ENCODE data around the gene SLC24A3.
"Not testable (repeated sequence)": the region's sequence is repeated elsewhere in the genome, so short reads cannot be mapped to it uniquely, and the experiment has no call there.

SLC24A3 gene

GRCh38 chr20:19658137-19658536, 445.7 kb downstream of the SLC24A3 start:
- no peak for DNase-seq

- DNase-seq: no peak
Measured at GRCh38 chr20:19659448-19659847, 447.0 kb downstream of the SLC24A3 start.

DNA sequence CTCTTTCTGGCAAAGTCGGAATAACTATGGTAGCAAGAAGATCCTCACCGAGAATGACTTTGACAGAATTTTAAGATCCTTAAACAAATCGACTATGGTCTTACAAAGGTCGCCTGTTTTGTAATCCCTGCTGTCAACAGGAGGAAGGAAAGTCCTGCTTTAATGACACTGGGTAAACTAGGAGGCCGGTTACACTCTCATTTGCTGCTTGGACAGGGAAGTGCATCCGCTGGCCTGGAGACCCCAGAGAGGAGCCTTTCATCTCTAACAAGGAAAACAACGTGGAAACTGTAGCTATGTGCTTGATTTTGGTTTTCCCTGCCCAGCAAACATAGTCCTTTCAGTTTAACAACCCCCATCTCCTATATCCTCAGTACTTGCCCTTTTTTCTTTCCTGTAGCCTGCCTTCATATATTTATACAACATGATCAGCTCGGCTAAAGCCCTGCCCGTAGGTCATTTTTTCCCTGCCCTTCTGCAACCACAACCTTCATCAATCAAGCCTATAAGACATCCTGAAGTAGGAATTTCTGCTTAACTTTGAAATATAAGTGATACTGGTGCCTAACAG, 448.5 kb downstream of the SLC24A3 start:
- DNase-seq: no peak

GRCh38 chr20:19661717-19662636, 449.5 kb downstream of the SLC24A3 start:
- peak; percentile 17 to 63 for DNase-seq

DNA sequence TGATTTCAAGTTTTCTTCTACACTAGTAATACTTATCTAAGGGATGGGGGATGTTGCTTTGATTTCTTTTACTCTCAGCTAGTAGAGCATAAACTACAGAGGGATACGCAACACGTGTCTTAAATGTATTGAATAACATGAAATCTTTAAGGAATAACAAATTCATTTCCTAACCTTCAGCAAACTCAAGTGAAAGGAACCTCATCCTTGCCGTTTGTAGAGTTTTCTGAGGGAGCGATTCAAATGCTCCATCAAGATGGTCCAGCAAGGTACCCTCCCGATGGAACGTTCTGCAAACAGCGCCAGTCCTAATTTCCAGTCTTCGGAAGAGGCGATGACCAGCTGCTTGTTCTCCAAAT, 450.2 kb downstream of the SLC24A3 start:
- DNase-seq: no peak

- DNase-seq: no peak
Measured at GRCh38 chr20:19668418-19668817, 456.0 kb downstream of the SLC24A3 start.

GRCh38 chr20:19670829-19671228, 458.4 kb downstream of the SLC24A3 start:
- no peak for DNase-seq

- DNase-seq: no peak
Measured at GRCh38 chr20:19671374-19671773, 458.9 kb downstream of the SLC24A3 start.

GRCh38 chr20:19672498-19672897, 460.1 kb downstream of the SLC24A3 start:
- no peak for DNase-seq

DNA sequence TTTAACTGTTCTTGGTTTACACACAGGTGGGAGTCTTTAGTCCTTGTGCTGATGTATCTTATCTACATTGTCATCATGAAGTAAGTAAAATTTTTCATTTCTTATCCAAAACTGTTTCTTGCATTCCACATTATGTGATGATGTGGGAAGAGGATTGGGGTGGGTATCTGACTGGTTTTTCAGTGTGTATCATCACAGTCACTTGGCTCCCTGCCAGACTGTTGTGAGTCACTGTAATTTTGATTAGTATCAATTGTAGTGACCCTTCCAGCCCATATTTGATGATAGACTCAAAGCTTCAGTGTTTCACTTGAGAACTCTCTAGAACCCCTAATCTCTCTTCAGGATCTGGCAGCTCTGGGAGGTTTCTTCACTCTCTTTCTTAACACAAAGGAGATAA, 461.1 kb downstream of the SLC24A3 start:
- DNase-seq: no peak

GRCh38 chr20:19676202-19676601, 463.8 kb downstream of the SLC24A3 start:
- DNase-seq: no peak

DNA sequence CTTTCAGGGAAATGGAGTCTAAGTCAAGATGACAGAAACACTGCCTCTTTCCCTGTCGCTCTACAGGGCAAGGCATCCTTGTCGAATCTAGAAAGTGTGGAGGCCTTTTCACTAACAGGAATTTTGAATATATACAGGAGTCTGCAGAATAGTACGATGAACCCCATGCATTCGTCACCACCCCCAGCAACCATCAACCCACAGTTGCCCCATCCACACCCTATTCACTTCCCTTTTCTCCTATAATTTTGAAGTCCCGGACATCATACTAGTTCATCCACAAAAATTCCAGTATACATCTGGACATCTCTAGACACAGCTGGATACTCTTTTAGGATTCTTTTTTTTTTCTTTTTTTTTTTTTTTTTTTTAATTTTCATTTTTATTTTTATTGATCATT, 464.9 kb downstream of the SLC24A3 start:
- DNase-seq: no peak

DNA sequence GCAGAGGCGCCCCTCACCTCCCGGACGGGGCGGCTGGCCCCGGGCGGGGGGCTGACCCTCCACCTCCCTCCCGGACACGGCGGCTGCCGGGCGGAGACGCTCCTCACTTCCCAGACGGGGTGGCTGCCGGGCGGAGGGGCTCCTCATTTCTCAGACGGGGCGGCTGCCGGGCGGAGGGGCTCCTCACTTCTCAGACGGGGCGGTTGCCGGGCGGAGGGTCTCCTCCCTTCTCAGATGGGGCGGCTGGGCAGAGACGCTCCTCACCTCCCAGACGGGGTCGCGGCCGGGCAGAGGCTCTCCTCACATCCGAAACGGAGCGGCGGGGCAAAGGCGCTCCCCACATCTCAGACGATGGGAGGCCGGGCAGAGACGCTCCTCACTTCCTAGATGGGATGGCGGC, 466.1 kb downstream of the SLC24A3 start:
- not testable (repeated sequence) for DNase-seq

DNA sequence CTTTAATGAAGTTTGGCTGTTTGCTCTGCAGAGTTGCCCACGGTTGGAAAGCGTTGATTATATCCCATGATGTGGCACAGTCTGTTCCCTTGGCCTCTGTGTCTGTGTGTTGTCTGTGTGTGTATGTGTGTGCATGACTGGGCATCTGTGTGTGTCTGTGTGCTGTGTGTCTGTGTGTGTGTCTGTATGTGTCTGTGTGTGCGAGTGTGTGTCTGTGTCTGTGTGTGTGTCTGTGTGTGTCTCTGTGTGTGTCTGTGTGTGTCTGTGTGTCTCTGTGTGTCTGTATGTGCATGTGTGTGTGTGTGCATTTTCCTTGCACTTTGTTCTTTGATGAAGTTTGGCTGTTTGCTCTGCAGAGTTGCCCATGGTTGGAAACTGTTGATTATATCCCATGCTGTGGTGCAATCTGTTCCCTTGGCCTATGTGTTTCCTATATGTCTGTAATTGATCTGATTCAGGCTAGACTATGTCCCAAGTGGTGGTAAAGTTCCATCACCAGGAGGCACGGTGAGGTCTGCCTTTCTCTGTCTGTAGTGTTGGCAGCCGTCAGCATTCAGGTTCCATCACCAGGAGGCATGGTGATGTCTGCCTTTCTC, 467.6 kb downstream of the SLC24A3 start:
- DNase-seq: no peak

- no peak for DNase-seq
Measured at GRCh38 chr20:19682249-19682648, 469.8 kb downstream of the SLC24A3 start.

GRCh38 chr20:19683188-19683587, 470.7 kb downstream of the SLC24A3 start:
- DNase-seq: no peak

- no peak for DNase-seq
Measured at GRCh38 chr20:19683822-19684221, 471.4 kb downstream of the SLC24A3 start.

DNA sequence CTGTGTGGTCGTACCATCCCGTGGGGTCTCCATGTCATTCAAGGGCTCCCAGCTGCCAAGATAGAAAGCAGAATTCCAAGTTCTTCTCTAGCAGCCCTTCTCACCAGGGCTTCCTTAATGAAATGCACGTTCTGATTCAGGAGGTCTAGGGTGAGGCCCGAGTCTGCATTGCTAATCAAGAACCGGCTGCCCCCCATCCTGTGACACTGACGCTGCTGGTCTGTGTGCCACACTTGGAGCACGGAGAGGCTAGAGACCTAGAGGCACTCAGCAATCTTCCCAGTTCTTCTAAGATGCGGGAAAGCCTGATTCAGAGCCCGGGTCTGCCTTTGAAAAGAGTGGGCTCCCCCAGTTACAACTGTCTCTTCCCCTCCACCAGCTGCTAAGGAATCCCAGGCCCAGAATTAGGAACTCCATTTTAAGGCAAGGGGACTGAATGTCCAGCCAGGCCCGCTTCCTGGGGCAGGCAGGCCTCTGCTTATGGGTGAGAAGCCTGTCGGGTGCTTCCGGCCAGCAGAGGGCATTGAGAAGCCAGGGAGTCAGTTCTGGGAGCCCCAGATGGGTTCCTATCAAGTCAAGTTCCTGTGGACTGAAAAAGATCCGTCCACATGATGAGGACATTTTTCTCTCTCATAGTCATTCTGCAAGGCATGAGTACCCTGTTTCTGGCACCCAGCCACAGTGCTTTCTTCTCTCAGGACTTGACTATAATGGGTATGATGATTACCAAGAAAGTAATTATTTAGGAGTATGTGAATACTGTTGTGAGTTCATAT, 475.8 kb downstream of the SLC24A3 start:
- peak in 1 of 2 experiments; percentile 18 for DNase-seq

DNA sequence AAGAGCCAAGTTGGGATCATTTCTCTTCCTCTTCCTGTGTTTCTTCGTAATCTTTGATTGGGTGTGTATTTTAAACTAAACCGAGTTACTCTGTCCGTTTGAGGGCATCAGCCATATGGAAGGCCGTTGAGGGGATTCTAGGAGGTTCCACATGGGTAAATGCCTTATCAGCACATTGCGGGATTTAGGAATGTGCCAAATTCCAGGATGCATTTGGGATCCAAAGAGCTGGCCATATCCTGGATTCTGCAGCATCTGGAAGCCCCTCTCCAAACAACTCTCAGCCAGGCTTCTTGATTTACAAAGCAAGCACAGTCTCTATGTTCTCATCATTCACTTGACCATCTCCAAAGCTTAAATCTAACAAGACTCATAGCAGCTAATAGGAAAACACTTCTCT, 478.0 kb downstream of the SLC24A3 start:
- no peak for DNase-seq

DNA sequence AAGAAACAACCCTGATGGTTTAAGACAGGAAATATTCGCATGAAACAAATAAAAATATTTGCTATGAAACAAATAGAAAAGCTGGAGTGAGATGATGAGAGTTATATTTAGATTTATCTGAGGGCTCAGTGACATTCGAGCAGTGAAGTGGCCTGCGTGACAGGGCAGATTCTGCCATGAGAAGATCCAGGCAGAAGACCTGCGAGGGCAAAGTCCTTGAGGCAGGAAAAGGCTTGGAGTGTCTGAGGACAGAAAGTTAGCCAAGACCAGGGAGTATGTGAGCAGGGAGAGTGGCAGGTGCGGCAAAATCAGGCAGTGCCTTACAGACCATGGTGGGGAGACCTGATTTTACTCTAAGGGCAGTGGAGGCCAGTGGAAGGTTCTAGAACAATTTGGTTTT, 478.7 kb downstream of the SLC24A3 start:
- DNase-seq: no peak

DNA sequence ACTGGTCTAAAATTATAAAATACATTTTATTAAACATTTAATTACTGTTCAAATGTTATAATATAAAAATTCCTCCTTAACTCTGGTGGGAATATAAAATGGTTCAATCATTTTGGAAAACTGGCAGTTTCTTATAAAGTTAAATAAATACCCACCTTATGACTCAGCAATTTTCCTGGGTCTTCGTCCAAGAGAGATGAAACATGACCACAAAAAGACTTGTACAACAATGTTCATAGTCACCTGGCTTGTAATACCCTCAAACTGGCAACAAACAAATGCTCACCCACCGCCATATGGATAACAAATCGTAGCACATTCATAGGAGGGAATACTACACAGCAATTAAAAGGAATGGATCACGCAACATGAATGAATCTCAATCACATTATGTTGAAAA, 479.7 kb downstream of the SLC24A3 start:
- no peak for DNase-seq

DNA sequence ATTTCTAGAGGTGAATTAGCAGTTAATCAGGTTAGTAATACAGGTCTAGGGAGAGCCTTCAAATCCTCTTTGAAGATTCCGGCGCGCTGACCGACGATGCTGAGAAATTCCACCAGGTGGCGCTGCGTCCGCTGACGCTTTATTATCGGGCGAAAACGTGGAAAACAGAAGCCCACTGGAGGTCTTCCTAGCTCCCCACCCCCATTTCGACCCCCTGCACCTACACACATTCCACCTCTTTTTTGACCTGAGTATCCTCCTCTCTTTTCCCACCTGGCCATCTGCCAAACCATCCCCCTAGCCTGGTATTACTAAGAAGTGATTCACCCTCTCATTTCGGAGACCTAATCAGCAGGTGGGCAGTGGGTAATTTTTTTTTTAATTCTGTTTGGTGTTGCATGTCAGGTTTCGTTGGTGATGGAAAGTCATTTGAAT, 480.3 kb downstream of the SLC24A3 start:
- DNase-seq: peak; percentile 42 to 59

DNA sequence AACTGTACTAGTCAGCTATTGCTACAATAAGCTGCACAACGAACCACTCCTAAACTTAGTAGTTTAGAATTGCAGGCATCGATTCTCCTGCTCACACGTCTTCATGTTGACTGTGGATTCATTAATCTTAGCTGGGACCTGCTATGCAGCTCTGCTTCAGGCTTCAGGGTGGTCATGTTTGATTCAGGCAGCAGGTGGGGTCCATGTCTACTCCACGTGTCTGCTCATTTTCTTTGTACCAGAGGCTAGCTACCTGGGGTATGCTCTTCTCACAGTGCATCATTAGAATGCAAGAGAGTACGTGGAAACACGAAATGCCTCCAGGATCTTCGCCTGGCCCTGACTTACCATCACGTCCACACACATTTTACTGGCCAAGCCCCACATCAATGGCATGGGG, 481.1 kb downstream of the SLC24A3 start:
- no peak for DNase-seq

All from NCI-H1930 (cell line).